Vagina (tissue), 2 donors: Measurements from ENCODE around the gene SEPHS1. TPM values are rescaled to one million over a fixed set of nuclear protein-coding genes. Genes with fewer than 3 reads are reported as not detected.
A peak's percentile ranks its signal among the peaks of the same experiment; 100 is the strongest.

Experiments
- DNase-seq, 2 donors: peaks; one replicate each; pipeline ENCODE4 v3.0.0-alpha.2; 2017; ENCODE audit errors: extremely low spot score in 2 of 2
- H3K27ac ChIP-seq: fragments of 200-600 bp; sonication (generic); one replicate; pipeline ENCODE4 v1.5.1; 2019
- H3K27me3 ChIP-seq: fragments of 200-600 bp; sonication (generic); one replicate; pipeline ENCODE4 v1.5.1; 2019
- H3K36me3 ChIP-seq, 2 donors: fragments of 200-600 bp; sonication (generic); one replicate each; pipeline ENCODE4 v1.5.1; 2017 to 2019
- H3K4me1 ChIP-seq: fragments of 200-600 bp; sonication (generic); one replicate; pipeline ENCODE4 v1.5.1; 2019
- H3K4me3 ChIP-seq, 2 donors: fragments of 200-600 bp; sonication (generic); 1 replicate in 1 of 2; 2 replicates in 1 of 2; pipeline ENCODE4 v1.5.1; 2016 to 2019
- H3K9me3 ChIP-seq: fragments of 200-600 bp; sonication (generic); one replicate; pipeline ENCODE4 v1.5.1; 2019
- POLR2A ChIP-seq, 2 donors: fragments of 450-650 bp; IDR thresholded peaks; one replicate each; pipeline ENCODE4 v1.6.1; 2017; ENCODE audit warnings: antibody characterized with exemption in 2 of 2, mild to moderate bottlenecking in 2 of 2, moderate library complexity in 2 of 2
- POLR2AphosphoS5 ChIP-seq, 2 donors: sonication (generic); formaldehyde crosslinking; IDR thresholded peaks; one replicate each; pipeline ENCODE4 v1.9.0; 2017; ENCODE audit warnings: antibody characterized with exemption in 2 of 2, mild to moderate bottlenecking in 2 of 2, low read depth in 1 of 2; ENCODE audit not compliant: insufficient read depth in 1 of 2
- intact Hi-C: fragments of 100-400 bp; cut with DNase I; formaldehyde crosslinking; loops from one replicate; pipeline ENCODE4 v1.15.1; 2023
- total RNA-seq: library from RNA; depleted of rRNA; stranded (reverse); fragments of >200 nt; gene quantifications from one replicate; pipeline ENCODE4 v1.2.3, GENCODE V29; 2016
- TF ChIP-seq, protein P1 (sequence below), 3 experiments: fragments of 450-650 bp in 2 of 3; fragments of 200-600 bp in 1 of 3; sonication (generic) in 1 of 3; IDR thresholded peaks; one replicate each; pipeline ENCODE4 v1.5.1; 2017 to 2019; ENCODE audit warnings: antibody characterized with exemption in 3 of 3, mild to moderate bottlenecking in 2 of 3, moderate library complexity in 2 of 3

Gene SEPHS1
- total RNA-seq, 1 donor from 2014 or later: 26.8 TPM

DNA sequence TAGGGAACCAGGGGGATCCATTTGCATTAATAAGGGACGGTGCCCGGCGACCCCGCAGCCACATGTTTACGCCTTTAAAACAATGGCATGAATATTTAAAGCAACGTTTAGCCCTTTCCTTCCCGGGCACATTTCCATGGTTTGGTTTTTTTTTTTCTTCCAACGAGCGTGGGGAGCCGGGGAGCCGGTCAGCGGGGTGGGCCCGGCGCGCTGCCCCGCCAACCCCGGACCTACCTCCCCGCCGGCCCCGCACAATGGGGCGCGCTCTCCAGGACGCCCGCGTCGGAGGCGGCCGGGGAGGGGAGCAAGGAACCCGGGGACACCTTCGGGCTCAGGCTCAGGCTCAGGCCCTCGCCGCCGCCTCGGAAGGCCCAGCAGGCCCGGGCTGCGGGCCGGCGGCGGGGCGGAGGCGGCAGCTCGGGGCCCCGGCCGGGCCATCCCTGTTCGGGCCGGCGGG is 1.0 kb downstream of the SEPHS1 start:
- peaks cover 40% of the 10 kb centered on the region for H3K4me1 ChIP-seq
- intact Hi-C loops: no loop called here
- H3K27me3 ChIP-seq: no peaks in the 10 kb centered on the region
- H3K36me3 ChIP-seq: no peaks in the 10 kb centered on the region
- peak overlapping the region; percentile 73 to 83 for H3K4me3 ChIP-seq
- H3K9me3 ChIP-seq: no peaks in the 10 kb centered on the region
- TF ChIP-seq POLR2A (IDR thresholded peaks at IDR 0.05) (no peak), POLR2AphosphoS5 (IDR thresholded peaks at IDR 0.05; ENCODE audit: insufficient read depth in 1 of 2, low read depth in 1 of 2) (no peak)
- TF ChIP-seq, protein P1, sequence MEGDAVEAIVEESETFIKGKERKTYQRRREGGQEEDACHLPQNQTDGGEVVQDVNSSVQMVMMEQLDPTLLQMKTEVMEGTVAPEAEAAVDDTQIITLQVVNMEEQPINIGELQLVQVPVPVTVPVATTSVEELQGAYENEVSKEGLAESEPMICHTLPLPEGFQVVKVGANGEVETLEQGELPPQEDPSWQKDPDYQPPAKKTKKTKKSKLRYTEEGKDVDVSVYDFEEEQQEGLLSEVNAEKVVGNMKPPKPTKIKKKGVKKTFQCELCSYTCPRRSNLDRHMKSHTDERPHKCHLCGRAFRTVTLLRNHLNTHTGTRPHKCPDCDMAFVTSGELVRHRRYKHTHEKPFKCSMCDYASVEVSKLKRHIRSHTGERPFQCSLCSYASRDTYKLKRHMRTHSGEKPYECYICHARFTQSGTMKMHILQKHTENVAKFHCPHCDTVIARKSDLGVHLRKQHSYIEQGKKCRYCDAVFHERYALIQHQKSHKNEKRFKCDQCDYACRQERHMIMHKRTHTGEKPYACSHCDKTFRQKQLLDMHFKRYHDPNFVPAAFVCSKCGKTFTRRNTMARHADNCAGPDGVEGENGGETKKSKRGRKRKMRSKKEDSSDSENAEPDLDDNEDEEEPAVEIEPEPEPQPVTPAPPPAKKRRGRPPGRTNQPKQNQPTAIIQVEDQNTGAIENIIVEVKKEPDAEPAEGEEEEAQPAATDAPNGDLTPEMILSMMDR (IDR thresholded peaks at IDR 0.05): no peak
- H3K27ac ChIP-seq: peak overlapping the region; percentile 96
- no peak for DNase-seq

DNA sequence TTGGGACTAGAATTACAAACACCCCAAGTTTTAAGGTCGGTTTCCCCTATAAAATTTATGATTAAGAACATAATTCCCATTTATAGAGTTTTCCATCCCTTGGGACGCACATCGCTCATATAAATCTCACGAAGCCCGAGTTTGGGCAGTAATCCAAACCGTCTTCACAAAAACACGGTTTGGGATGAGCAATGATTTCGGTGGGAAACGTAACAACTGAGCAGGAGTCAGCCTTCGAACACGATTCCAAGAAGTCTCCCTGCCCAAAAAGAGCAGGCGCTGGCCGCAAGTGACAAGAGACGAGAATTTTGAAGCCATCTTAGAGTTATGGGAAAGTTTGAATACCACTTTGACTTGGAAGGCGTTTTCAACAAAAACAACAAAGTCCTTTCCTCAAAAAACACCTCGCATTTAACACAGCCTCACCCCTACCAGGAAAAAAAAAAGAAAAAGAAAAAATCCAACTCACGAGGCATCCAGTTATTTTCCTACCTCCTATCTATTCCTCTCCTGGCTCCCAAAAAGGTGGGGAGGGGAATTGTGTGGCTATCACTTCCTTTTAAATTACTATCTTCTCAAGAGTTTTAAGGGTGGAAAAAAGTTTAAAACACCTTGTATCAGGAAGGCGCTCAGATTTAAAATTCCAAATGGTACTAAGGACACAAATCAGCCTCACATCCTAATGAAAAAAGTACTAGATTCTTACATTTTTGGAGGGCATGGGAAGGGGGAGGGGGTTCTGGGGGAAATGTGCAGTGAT is 1.6 kb downstream of the SEPHS1 start:
- Histone ChIP-seq H3K36me3 (no peaks in the 10 kb centered on the region), H3K27ac (peak overlapping the region; percentile 96), H3K4me3 (peak overlapping the region; percentile 73 to 83), H3K4me1 (peaks cover 40% of the 10 kb centered on the region), H3K27me3 (no peaks in the 10 kb centered on the region), H3K9me3 (no peaks in the 10 kb centered on the region)
- no peak for DNase-seq
- intact Hi-C loops: no loop called here
- TF ChIP-seq, protein P1 (IDR thresholded peaks at IDR 0.05): no peak
- TF ChIP-seq POLR2A (IDR thresholded peaks at IDR 0.05) (no peak), POLR2AphosphoS5 (IDR thresholded peaks at IDR 0.05; ENCODE audit: insufficient read depth in 1 of 2, low read depth in 1 of 2) (no peak)

DNA sequence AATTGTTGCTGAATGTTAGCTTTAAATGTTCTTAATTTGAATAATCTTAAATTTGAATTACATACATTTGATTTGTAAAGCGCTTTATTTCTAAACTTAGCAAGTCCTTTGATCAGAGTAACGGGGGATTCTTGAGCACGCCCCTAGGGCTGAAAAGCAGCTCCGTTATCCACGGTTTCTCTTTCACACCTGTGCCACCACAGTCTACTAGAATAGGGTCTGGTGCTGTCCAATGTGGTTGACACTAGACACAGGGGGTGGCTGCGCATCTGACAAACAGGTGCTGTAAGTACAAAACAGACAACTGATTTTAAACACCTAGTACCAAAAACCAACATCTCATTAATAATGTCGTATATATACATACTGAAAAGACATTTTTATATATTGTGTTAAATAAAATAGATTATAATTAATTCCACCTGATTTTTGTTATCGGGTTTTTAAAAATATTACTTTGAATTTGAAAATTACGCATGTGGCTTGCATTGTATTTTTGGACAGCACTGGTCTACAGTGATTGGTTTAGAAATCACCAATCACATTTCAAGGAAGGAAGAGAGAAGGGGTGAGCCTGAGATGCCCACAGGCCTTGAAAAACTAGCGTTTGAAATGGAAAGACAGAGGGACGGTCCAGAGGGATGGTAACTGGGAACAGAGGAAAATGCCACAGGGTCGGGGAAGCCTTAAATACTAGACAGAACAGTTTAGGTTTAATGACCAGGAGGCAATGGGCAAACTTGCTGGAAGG is 7.3 kb downstream of the SEPHS1 start:
- H3K4me1 ChIP-seq: peaks cover 23% of the 10 kb centered on the region
- H3K27me3 ChIP-seq: no peaks in the 10 kb centered on the region
- TF ChIP-seq, protein P1 (IDR thresholded peaks at IDR 0.05): no peak
- TF ChIP-seq POLR2A (IDR thresholded peaks at IDR 0.05) (no peak), POLR2AphosphoS5 (IDR thresholded peaks at IDR 0.05; ENCODE audit: insufficient read depth in 1 of 2, low read depth in 1 of 2) (no peak)
- no peaks in the 10 kb centered on the region for H3K9me3 ChIP-seq
- H3K36me3 ChIP-seq: peaks cover 0 to 11% of the 10 kb centered on the region in 2 donors
- H3K4me3 ChIP-seq: no peak overlapping the region
- H3K27ac ChIP-seq: no peak overlapping the region
- intact Hi-C loops: no loop called here
- DNase-seq: no peak

DNA sequence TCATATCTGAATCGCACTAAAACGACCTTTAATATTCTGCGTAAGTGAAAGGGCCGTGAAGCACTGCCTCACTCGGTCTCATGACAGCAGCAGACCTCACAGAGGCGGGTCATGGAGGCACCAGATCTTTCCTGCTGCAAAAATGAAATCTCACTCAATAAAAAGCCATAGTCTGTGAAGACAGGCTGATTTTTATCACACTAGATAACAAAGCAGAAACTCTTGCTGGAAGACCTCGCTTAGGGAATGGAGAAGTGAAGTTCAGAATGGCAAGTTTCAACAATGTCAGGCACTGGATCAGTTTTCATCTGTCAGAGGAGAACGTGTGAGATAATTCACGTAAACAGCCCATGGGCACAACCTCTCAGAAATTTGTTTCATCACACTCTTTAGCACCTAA is 8.0 kb downstream of the SEPHS1 start:
- Histone ChIP-seq H3K4me3 (no peak overlapping the region), H3K36me3 (peaks cover 0 to 12% of the 10 kb centered on the region in 2 donors), H3K27ac (no peak overlapping the region), H3K27me3 (no peaks in the 10 kb centered on the region), H3K9me3 (no peaks in the 10 kb centered on the region), H3K4me1 (peaks cover 15% of the 10 kb centered on the region)
- TF ChIP-seq POLR2A (IDR thresholded peaks at IDR 0.05) (no peak), POLR2AphosphoS5 (IDR thresholded peaks at IDR 0.05; ENCODE audit: insufficient read depth in 1 of 2, low read depth in 1 of 2) (no peak)
- TF ChIP-seq, protein P1 (IDR thresholded peaks at IDR 0.05): no peak
- intact Hi-C loops: no loop called here
- DNase-seq: no peak
